WTC11 (cell line): Measurements from ENCODE around the gene ABHD16A. TPM values are rescaled to one million over a fixed set of nuclear protein-coding genes. Genes with fewer than 3 reads are reported as not detected.

Source experiments
- ATAC-seq: fragments of 200-7000 bp; cut with Tn5 transposase; 2 replicates; pipeline ENCODE4 v1.10.0; 2021; ENCODE audit warnings: mild to moderate bottlenecking, moderate library complexity
- CTCF ChIA-PET: fragments of 300-600 bp; sonication (Branson Sonifier 250); formaldehyde crosslinking; loops from one replicate; lab custom pipeline; 2021; ENCODE audit warnings: antibody characterized with exemption; lab: Charles Lee
- POLR2A ChIA-PET: fragments of 350-600 bp; sonication (Branson Sonifier 250); formaldehyde crosslinking; loops from one replicate; lab custom pipeline; 2021; ENCODE audit warnings: antibody characterized with exemption; lab: Charles Lee
- DNase-seq: peaks from one replicate; pipeline ENCODE4 v3.0.0; 2021; ENCODE audit warnings: low spot score
- H3K27ac Mint-ChIP-seq: 2 replicates; pipeline ENCODE4 v1.8.0; 2021; ENCODE audit warnings: mixed read lengths
- H3K27me3 Mint-ChIP-seq: 2 replicates; pipeline ENCODE4 v1.8.0; 2021; ENCODE audit warnings: low read depth, mild to moderate bottlenecking, moderate library complexity, mixed read lengths
- H3K36me3 Mint-ChIP-seq: 2 replicates; pipeline ENCODE4 v1.8.0; 2021; ENCODE audit warnings: mixed read lengths
- H3K4me1 Mint-ChIP-seq: 2 replicates; pipeline ENCODE4 v1.8.0; 2022; ENCODE audit warnings: mixed read lengths
- H3K4me3 Mint-ChIP-seq: 2 replicates; pipeline ENCODE4 v1.8.0; 2021; ENCODE audit warnings: mild to moderate bottlenecking, moderate library complexity, mixed read lengths
- H3K9me3 Mint-ChIP-seq: 2 replicates; pipeline ENCODE4 v1.8.0; 2021; ENCODE audit warnings: mixed read lengths
- AFF4 ChIP-seq: sonication (generic); formaldehyde crosslinking; IDR thresholded peaks from 2 replicates; pipeline ENCODE4 v1.8.1; 2023; ENCODE audit warnings: mild to moderate bottlenecking, missing genetic modification reagents, borderline replicate concordance
- AR ChIP-seq: fragments of 250-450 bp; sonication (Bioruptor Pico); IDR thresholded peaks from 2 replicates; pipeline ENCODE4 v1.9.0; 2021; ENCODE audit warnings: mild to moderate bottlenecking
- ARID4B ChIP-seq: sonication (generic); formaldehyde crosslinking; IDR thresholded peaks from 2 replicates; pipeline ENCODE4 v1.8.0; 2023; ENCODE audit warnings: missing genetic modification reagents, mild to moderate bottlenecking, borderline replicate concordance
- CREM ChIP-seq: sonication (generic); formaldehyde crosslinking; IDR thresholded peaks from 2 replicates; pipeline ENCODE4 v1.8.1; 2022; ENCODE audit warnings: mild to moderate bottlenecking, missing genetic modification reagents, moderate library complexity
- EMX1 ChIP-seq: fragments of 250-450 bp; sonication (Bioruptor Pico); IDR thresholded peaks from 2 replicates; pipeline ENCODE4 v1.8.0; 2021; ENCODE audit warnings: mild to moderate bottlenecking
- ETV6 ChIP-seq: sonication (generic); formaldehyde crosslinking; IDR thresholded peaks from 2 replicates; pipeline ENCODE4 v1.8.1; 2022; ENCODE audit warnings: mild to moderate bottlenecking, missing genetic modification reagents
- KAT7 ChIP-seq: sonication (generic); formaldehyde crosslinking; IDR thresholded peaks from 2 replicates; pipeline ENCODE4 v1.8.1; 2023; ENCODE audit warnings: missing genetic modification reagents, mild to moderate bottlenecking, borderline replicate concordance
- NFE2L1 ChIP-seq: sonication (generic); formaldehyde crosslinking; IDR thresholded peaks from 2 replicates; pipeline ENCODE4 v1.8.1; 2023; ENCODE audit warnings: missing genetic modification reagents
- NFYB ChIP-seq: sonication (generic); formaldehyde crosslinking; conservative IDR thresholded peaks from 2 replicates; pipeline ENCODE4 v1.8.0; 2022; ENCODE audit warnings: low read depth, missing genetic modification reagents
- PRDM15 ChIP-seq: sonication (generic); formaldehyde crosslinking; IDR thresholded peaks from 2 replicates; pipeline ENCODE4 v1.8.0; 2022; ENCODE audit warnings: missing genetic modification reagents
- PREB ChIP-seq: sonication (generic); formaldehyde crosslinking; IDR thresholded peaks from 2 replicates; pipeline ENCODE4 v1.8.1; 2022; ENCODE audit warnings: mild to moderate bottlenecking, missing genetic modification reagents, moderate library complexity, borderline replicate concordance
- PRRX2 ChIP-seq: fragments of 250-450 bp; sonication (Bioruptor Pico); IDR thresholded peaks from 2 replicates; pipeline ENCODE4 v1.8.0; 2021; ENCODE audit warnings: mild to moderate bottlenecking
- SOX15 ChIP-seq: fragments of 250-450 bp; sonication (Bioruptor Pico); IDR thresholded peaks from 2 replicates; pipeline ENCODE4 v1.9.0; 2021; ENCODE audit warnings: mild to moderate bottlenecking
- TEAD1 ChIP-seq: sonication (generic); formaldehyde crosslinking; IDR thresholded peaks from 2 replicates; pipeline ENCODE4 v1.8.0; 2022; ENCODE audit warnings: mild to moderate bottlenecking, missing genetic modification reagents
- ZNF512 ChIP-seq: sonication (generic); formaldehyde crosslinking; IDR thresholded peaks from 2 replicates; pipeline ENCODE4 v1.8.1; 2022; ENCODE audit warnings: missing genetic modification reagents, borderline replicate concordance
- total RNA-seq: library from RNA; stranded (reverse); gene quantifications from 3 replicates; pipeline ENCODE4 v1.2.3, GENCODE V29; 2021

ABHD16A gene
- total RNA-seq, 1 experiment from 2014 or later, result 28.6 TPM

- H3K4me3 Mint-ChIP-seq, result no peak overlapping the region
- ATAC-seq, result no peak
- H3K36me3 Mint-ChIP-seq, result peaks cover 76% of the 10 kb centered on the region
- no peak overlapping the region for H3K27ac Mint-ChIP-seq
- CTCF ChIA-PET, result interaction anchor here (1.8 kb wide), 1 partner anchor 8 kb away, joined by 4 read pairs; the partner anchor contains the start of gene BAG6
- no peaks in the 10 kb centered on the region for H3K27me3 Mint-ChIP-seq
- TF ChIP-seq AFF4 (no peak), NFE2L1 (CRISPR knock-in tag) (no peak), PRDM15 (CRISPR knock-in tag) (no peak), ETV6 (CRISPR knock-in tag) (no peak), TEAD1 (CRISPR knock-in tag) (no peak), CREM (CRISPR knock-in tag) (no peak), PRRX2 (no peak), ZNF512 (no peak), KAT7 (CRISPR knock-in tag) (no peak), NFYB (no peak), SOX15 (CRISPR knock-in tag) (no peak), PREB (CRISPR knock-in tag) (no peak), EMX1 (CRISPR knock-in tag) (no peak), AR (no peak), ARID4B (CRISPR knock-in tag) (no peak)
- H3K4me1 Mint-ChIP-seq, result no peaks in the 10 kb centered on the region
- H3K9me3 Mint-ChIP-seq, result no peaks in the 10 kb centered on the region
- POLR2A ChIA-PET, result interaction anchor here (0.6 to 1.4 kb wide), 4 partner anchors 9 to 150 kb away, joined by 3 to 4 read pairs (median 3); partner anchors contain the start of genes BAG6, C6orf47 and GPANK1
- no peak for DNase-seq
These were observed 59.2 kb downstream of the ABHD16A start for GRCh38 chr6:31643818-31644454.
